ENCODE data around the gene PRMT2.

The PRMT2 gene

GRCh38 chr21:46635324-46636180, at the start of gene PRMT2:
TSS of gene PRMT2 (plus strand) at chr21:46635674. CDS start at chr21:46636952, 1,278 bp downstream.
- peak; percentile 97 for DNase-seq

DNA sequence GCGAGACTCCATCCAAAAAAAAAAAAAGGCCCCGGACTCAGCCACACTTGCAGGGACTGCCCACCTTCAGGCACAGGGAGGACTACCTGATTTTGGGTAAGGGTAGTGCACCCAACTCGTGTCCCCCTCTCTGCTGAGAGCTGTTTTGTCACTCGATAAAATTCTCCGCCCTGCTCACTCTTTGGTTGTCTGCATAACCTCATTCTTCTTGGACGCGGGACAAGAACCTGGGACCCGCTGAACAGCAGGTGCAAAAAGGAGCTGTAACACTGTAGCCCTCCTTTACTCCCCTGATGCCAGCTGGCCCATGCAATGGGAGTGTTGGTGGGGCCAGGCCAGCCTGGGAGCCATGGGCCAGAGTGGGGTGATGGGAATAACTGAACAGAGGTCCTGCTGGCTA, 41.2 kb upstream of the PRMT2 start:
- no peak for DNase-seq

DNA sequence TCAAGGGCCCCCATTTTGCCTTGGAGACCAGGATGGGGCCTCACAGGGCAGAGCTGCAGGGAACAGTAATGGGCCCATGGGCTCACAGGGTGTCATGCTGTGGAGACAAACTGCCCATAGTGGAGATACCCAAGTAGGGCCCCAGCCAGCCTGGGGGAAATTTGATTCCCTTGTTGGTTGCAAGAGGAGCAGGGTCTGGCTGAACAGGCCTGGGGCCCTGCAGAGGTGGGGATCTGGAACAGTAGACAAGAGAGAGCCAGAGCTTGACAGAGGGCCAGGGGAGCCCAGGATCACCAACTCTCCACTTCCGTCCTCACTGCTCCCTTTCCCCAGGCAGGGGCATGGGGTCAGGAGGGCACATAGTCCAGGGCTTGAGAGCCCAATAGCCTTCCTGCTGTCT, 39.3 kb upstream of the PRMT2 start:
- DNase-seq, result no peak

DNA sequence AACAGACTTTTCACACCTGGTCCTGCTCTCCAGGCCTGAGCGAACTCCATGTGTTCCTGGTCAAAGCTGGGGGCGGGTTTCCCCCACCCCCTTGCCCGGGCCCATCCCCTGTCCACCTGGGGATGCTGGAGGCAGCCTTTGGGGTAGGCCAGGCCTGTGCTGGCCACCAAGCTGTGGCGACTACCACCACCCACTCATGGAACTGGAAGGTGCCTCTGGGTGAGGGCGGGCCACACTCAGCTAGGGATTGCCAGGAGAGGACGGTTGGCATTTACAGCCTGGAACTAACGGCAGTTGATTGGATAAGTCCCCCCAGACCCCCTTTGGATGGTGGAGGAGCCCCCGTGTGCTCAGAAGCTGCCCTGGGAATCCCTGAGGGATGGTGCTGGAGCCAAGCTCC, 38.4 kb upstream of the PRMT2 start:
- no peak for DNase-seq

DNA sequence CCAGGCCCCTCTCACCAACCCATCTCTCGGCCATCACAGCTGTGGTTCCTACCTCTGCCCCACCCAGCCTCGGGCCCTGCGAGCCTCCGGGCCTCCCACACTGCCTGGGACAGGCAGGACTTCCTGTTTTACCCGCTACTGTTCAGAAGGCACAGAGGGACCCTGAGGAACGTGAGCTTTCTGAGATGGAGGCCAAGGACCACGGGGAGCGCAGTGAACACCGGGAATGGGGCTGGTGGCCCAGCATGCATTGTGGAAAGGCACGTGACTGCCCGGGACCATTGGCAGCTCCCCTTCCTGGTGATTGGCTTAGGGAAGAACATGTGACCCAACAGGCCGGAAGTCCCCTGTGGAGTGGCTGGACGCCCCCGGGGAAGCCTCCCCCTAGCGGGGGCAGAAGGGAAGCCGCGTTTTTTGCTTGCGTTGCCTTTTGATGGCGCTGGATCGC, 37.6 kb upstream of the PRMT2 start:
- DNase-seq, result no peak

GRCh38 chr21:46598581-46599572, 36.6 kb upstream of the PRMT2 start:
- no peak for DNase-seq

DNA sequence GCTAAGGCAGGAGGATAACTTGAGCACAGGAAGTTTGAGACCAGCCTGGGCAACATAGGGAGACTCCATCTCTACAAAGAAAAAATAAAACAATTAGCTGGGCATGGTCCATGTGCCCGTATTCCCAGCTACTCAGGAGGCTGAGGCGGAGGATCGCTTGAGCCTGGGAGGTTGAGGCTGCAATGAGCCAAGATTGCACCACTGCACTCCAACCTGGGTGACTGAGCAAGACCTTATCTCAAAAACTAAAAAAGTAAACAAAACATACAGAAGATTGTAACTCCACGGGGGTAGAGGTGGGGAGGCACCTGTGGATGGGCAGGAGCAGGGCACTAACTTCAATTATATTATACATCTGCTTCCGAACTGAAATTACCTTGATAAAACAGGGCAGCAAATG, 35.2 kb upstream of the PRMT2 start:
- DNase-seq, result no peak

DNA sequence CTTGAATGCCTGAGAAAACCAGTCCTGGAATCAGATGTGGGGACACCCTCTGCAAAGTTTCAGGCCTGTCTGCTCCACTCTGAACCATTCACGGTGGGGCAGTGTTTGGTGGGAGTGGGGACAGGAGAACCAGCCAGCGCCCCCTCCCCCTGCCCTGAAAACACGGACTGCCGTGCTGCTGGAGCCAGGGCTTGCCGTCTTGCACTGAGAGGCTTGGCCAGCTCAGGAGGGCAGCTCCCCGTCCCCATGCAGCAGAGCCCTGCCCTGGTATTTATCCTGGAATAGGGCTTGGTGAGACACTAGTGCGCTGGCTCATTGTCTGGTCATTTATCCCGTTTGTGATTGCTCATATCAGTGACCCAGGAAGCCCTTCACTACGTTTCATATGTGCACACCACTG, 34.5 kb upstream of the PRMT2 start:
- DNase-seq, result no peak

GRCh38 chr21:46603228-46603627, 32.2 kb upstream of the PRMT2 start:
- no peak for DNase-seq

GRCh38 chr21:46604329-46604974, 31.0 kb upstream of the PRMT2 start:
- DNase-seq, result no peak

DNA sequence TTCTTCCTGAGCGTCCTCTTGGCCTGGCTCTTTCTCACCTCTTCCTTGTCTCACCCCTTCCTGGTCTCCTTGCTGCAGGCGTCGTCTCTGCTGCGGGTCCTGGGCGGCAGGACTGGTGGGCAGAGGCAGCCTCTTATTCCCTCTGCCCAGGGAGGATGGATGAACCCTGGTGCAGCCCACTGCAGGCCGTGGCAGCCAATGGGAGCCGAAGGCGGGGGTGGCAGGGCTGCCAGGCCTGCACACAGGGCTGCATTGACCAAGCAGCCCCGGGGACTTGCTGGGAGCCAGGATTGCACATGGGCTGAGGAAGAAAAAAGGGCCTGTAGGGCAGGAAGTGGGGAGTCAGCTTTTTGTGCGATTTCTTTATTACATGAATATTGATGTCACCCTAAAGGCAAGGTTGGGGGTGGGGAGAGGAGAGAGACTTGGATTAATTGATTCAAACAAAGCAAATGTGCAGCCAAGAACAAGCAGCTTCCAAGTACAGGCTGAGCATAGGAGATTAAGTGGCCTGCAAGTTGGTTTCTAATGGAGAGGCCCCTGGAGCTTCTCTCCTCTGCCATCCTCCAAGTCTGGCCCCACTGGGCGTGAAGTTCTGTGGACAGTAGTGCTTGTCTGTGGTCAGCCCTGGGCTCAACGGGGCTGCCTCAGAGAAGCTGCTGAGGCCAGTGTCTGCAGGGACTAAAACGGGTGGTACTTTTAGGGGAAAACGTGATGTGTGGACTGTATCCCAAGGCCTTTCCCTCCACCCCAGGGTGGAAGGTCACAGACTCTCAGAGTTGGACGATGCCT, 30.3 kb upstream of the PRMT2 start, which contains the start of gene S100B:
S100B (minus strand) TSS at position 108 of the 792 bp plus-strand sequence. CDS start 2,667 bp downstream, outside the sequence.
- DNase-seq, result no peak

- no peak for DNase-seq
These were observed 29.6 kb upstream of the PRMT2 start for GRCh38 chr21:46605767-46606426.

DNA sequence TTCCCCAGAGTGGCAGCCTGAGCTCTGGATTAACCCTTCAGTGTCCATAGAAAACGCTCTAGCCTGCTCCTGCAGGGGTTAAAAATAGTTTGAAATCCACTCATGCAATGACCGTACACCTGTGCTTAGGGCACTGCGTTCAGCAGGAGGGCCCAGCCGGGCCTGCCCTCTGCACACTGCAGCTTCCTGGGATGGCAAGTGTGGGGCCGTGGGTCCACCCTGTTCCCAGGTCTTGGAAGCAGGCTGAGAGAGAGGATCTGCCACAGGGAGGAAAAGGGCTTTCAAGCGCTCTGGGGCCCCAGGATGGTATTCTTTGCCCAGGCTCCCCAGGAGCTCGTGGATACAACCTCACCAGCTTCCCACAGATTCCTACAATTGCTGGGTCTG, 29.1 kb upstream of the PRMT2 start:
- no peak for DNase-seq

DNA sequence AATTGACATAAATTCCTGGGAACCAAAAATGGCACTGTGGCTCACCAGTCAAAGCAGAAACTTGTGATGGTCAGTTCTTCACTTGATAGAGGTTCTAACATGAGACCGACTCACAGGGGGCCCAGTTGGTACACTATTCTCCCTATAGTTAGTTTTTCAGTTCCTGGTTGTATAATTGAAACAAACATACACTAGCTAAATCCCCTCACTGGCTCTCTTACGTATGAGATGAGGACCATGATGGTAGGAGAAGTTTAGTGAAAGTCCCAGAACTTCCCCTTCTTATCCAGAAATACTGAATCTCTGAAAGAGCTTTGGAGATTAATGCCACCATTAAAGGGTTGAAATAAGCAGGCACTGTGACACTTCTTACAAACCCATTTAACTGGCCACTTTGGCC, 27.8 kb upstream of the PRMT2 start:
- no peak for DNase-seq

DNA sequence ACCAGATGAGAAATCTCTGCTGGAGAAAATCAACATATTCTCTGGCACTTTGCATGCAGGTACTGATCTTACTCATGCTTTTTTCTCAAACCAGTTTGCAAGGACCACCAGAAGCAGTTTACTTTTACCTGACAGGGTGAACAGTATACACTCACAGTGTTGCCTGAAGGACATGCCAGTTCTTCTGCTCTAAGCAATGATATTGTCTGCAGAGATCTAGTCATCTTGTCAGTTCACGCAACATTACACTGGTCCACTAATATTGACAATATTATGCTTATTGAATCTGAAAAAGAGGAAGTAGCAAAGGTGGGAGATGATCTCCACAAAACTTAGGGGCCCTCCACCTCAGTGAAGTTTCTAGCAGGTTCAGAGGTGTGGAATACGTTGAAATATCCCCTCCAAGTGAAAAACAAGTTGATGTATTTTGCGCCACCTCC, 26.8 kb upstream of the PRMT2 start:
- no peak for DNase-seq

- DNase-seq, result no peak
These were observed 25.3 kb upstream of the PRMT2 start for GRCh38 chr21:46610018-46610701.

- DNase-seq, result no peak
These were observed 22.1 kb upstream of the PRMT2 start for GRCh38 chr21:46613391-46613790.

GRCh38 chr21:46616050-46616449, 19.4 kb upstream of the PRMT2 start:
- no peak for DNase-seq

DNA sequence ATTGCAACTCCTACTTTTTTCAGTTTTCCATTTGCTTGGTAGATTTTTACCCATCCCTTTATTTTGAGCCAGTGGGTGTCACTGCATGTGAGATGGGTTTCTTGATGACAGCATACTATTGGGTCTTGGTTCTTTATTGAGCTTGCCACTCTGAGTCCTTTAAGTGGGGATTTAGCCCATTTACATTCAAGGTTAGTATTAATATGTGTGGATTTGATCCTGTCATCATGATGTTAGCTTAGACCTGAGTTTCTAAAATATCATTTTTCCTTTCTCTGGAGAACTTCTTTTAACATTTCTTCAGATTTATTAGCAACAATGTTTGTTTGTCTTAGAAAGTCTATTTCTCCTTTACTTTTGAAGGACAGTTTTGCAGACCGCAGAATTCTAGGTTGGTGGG, 18.8 kb upstream of the PRMT2 start:
- no peak for DNase-seq

DNA sequence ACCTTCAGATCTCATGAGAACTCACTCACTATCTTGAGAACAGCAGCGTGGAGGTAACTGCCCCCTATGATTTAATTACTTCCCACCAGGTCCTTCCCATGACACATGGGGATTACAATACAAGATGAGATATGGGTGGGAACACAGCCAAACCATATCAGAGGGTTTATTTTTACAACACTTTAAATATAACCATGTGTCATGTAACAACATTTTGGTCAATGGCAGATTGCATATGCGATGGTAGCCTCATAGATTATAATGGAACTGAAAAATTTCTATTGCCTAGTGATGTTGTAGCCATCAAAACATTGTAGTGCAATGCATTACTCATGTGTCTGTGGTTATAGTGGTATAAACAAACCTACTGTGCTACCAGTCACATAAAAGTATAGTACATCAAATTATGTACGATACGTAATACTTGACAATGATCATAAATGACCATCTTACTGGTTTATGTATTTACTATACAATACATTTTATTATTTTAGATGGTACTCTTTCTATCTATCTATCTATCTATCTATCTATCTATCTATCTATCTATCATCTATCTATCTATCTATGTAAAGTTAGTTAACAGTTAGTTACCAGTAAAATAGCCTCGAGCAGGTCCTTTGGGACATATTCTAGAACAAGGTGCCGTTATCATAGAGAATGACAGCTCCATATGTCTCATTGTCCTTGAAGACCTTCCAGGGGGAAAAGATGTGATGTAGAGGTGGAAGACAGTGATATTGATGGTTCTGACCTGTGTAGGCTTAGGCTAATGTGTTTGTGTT, 18.0 kb upstream of the PRMT2 start:
- DNase-seq, result no peak

Measured in activated naive CD4-positive, alpha-beta T cell treated with anti-CD3 and anti-CD28 coated beads, Interleukin-2, amount 50 U/mL, for 16 hours (primary cell).